A673 (cell line): ENCODE measurements around the gene SBK3. TPM values are rescaled to one million over a fixed set of nuclear protein-coding genes. Genes with fewer than 3 reads are reported as not detected.

Experiments used
- BruUV-seq: library from RNA; stranded (reverse); fragments of 400-500 nt; replicated peaks from 2 replicates; lab custom pipeline; 2021; lab: Mats Ljungman, UMichigan
- CTCF ChIA-PET: fragments of 300-600 bp; sonication (Branson Sonifier 250); formaldehyde crosslinking; loops from one replicate; lab custom pipeline; 2022; ENCODE audit warnings: antibody characterized with exemption; lab: Charles Lee
- POLR2A ChIA-PET: fragments of 300-600 bp; sonication (Branson Sonifier 250); formaldehyde crosslinking; loops from one replicate; lab custom pipeline; 2022; ENCODE audit warnings: antibody characterized with exemption; ENCODE audit not compliant: low non-redundant PET; lab: Charles Lee
- DNase-seq: peaks from one replicate; pipeline ENCODE4 v3.0.0-alpha.2; 2015; ENCODE audit warnings: low spot score
- H3K27ac ChIP-seq: fragments of 200-600 bp; sonication (generic); 2 replicates; pipeline ENCODE4 v1.5.1; 2016; ENCODE audit warnings: mixed run types, low read depth, mild to moderate bottlenecking, mixed read lengths, antibody characterized with exemption, low read length; ENCODE audit not compliant: poor library complexity, severe bottlenecking
- H3K27me3 ChIP-seq: fragments of 200-600 bp; sonication (generic); replicated peaks from 2 replicates; pipeline ENCODE4 v1.6.1; 2017; ENCODE audit warnings: mixed run types, low read depth, mild to moderate bottlenecking, mixed read lengths, antibody characterized with exemption, low read length; ENCODE audit not compliant: insufficient read depth, poor library complexity
- H3K36me3 ChIP-seq: fragments of 200-600 bp; sonication (generic); 2 replicates; pipeline ENCODE4 v1.6.1; 2016; ENCODE audit warnings: mixed run types, mild to moderate bottlenecking, mixed read lengths, antibody characterized with exemption, low read length; ENCODE audit not compliant: insufficient read depth, poor library complexity, severe bottlenecking
- H3K4me1 ChIP-seq: fragments of 200-600 bp; sonication (generic); 2 replicates; pipeline ENCODE4 v1.6.1; 2017; ENCODE audit warnings: mixed run types, mild to moderate bottlenecking, mixed read lengths, antibody characterized with exemption, low read length; ENCODE audit not compliant: insufficient read depth, poor library complexity, severe bottlenecking
- H3K4me3 ChIP-seq: fragments of 200-600 bp; sonication (generic); 2 replicates; pipeline ENCODE4 v1.5.1; 2016; ENCODE audit warnings: low read depth, mixed run types, mild to moderate bottlenecking, mixed read lengths, low read length; ENCODE audit not compliant: poor library complexity, severe bottlenecking
- H3K9me3 ChIP-seq: fragments of 200-600 bp; sonication (generic); 2 replicates; pipeline ENCODE4 v1.6.1; 2016; ENCODE audit warnings: mixed run types, low read depth, mild to moderate bottlenecking, mixed read lengths, antibody characterized with exemption, low read length; ENCODE audit not compliant: poor library complexity, severe bottlenecking
- CTCF ChIP-seq: fragments of 300-800, 200-600 bp; sonication (generic); conservative IDR thresholded peaks from 2 replicates; pipeline ENCODE4 v1.5.1; 2017; ENCODE audit warnings: low read depth, mild to moderate bottlenecking, antibody characterized with exemption, low read length, moderate library complexity, mixed read lengths
- EZH2 ChIP-seq: fragments of 200-600 bp; sonication (generic); IDR thresholded peaks from 2 replicates; pipeline ENCODE4 v1.6.1; 2017; ENCODE audit warnings: borderline replicate concordance, low read depth, mild to moderate bottlenecking, mixed read lengths, antibody characterized with exemption, low read length; ENCODE audit not compliant: poor library complexity, severe bottlenecking
- intact Hi-C: fragments of 100-400 bp; cut with micrococcal nuclease; formaldehyde crosslinking; loops from one replicate; pipeline ENCODE4 v1.10.0; 2022; ENCODE audit not compliant: unreplicated experiment
- total RNA-seq: library from RNA; stranded (reverse); gene quantifications from 2 replicates; pipeline ENCODE4 v1.2.3, GENCODE V29; 2021

Gene SBK3
- total RNA-seq, 1 experiment from 2014 or later = not detected

DNA sequence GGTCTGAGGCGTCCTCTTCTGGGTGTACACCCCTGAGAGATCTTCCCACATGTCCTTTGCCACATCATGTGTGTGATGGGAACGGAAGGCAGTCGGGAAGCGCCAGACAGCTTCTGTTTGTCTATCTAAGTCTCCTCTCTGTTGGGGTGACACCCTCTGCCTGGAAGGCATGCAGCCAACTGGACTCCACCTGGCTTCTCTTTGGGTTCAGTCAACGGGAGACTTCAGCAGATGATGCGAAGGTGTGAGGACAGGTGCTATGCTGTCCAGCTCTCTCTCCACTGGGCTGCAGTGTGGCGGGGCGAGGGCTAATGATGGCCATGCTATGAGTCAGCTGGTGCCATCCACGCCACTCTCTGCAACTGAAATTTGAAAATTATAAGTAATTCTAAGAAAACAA, 14.3 kb upstream of the SBK3 start:
- intact Hi-C loops = no loop called here
- CTCF ChIA-PET = no interaction called here
- POLR2A ChIA-PET = no interaction called here
- no peaks in the 10 kb centered on the region for H3K4me1 ChIP-seq
- H3K4me3 ChIP-seq = no peak overlapping the region
- no TSS peak for BruUV-seq
- DNase-seq = no peak
- H3K36me3 ChIP-seq = no peaks in the 10 kb centered on the region
- H3K27ac ChIP-seq = no peak overlapping the region
- TF ChIP-seq EZH2 (no peak), CTCF (no peak)
- H3K9me3 ChIP-seq = no peaks in the 10 kb centered on the region
- H3K27me3 ChIP-seq = peaks cover 3% of the 10 kb centered on the region

DNA sequence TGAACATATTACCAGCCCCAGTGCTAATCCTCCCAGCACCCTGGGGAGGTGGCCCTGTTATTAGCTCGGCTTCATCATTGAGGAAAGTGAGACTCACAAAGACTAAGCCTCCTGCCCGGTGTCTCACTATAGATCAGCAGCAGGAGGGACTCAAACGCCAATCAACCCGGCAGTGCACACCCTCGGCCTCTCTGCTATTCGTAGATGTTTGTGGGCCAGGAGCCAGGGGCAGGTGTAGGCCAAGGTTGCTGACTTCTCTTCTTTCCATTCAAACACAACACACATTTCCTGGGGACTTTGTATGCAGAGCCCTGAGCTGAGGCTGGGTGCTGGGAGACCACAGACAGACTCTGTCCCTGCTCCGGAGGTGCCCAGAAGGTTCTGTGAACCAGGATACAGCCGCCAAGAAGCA, 9.4 kb upstream of the SBK3 start:
- Histone ChIP-seq H3K9me3 (no peaks in the 10 kb centered on the region), H3K27ac (no peak overlapping the region), H3K27me3 (no peaks in the 10 kb centered on the region), H3K4me3 (no peak overlapping the region), H3K4me1 (no peaks in the 10 kb centered on the region), H3K36me3 (no peaks in the 10 kb centered on the region)
- POLR2A ChIA-PET = no interaction called here
- BruUV-seq = no TSS peak
- TF ChIP-seq EZH2 = no peak
- no peak for TF ChIP-seq CTCF
- no peak for DNase-seq
- CTCF ChIA-PET = no interaction called here
- intact Hi-C loops = no loop called here

GRCh38 chr19:55554302-55554701, 9.0 kb upstream of the SBK3 start:
- intact Hi-C loops = no loop called here
- Histone ChIP-seq H3K4me1 (no peaks in the 10 kb centered on the region), H3K27ac (no peak overlapping the region), H3K4me3 (no peak overlapping the region), H3K27me3 (no peaks in the 10 kb centered on the region), H3K9me3 (no peaks in the 10 kb centered on the region), H3K36me3 (no peaks in the 10 kb centered on the region)
- no TSS peak for BruUV-seq
- no peak for DNase-seq
- ChIA-PET POLR2A (no interaction called here), CTCF (no interaction called here)
- TF ChIP-seq EZH2 (no peak), CTCF (no peak)
